ENCODE measurements around the gene MYH6. TPM values are rescaled to one million over a fixed set of nuclear protein-coding genes. Genes with fewer than 3 reads are reported as not detected.

MYH6 gene
- polyA plus RNA-seq, 4 donors = 0.16 to 0.27 (median 0.17) TPM

GRCh38 chr14:23344481-23344880, 63.6 kb downstream of the MYH6 start:
- DNase-seq (ENCODE audit: low read depth in 4 of 4, low spot score in 3 of 4) = no peak

GRCh38 chr14:23339506-23340268, 68.4 kb downstream of the MYH6 start:
- no peak for DNase-seq (ENCODE audit: low read depth in 4 of 4, low spot score in 3 of 4)

DNA sequence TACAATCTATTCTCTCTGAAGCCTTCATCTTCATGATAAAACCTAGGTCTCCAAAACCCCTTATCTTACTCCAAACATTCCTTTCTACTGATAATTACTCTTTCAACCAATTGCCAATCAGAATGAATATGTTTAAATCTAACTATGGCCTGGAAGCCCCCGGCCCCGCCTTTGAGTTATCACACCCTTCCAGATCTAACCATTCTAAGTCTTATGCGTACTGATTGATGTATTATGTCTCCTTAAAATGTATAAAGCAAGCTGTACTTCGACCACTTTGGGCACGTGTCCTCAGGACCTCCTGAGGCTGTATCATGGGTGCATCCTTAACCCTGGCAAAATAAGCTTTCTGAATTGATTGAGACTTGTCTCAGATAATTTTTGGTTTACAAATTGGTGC, 72.5 kb downstream of the MYH6 start:
- no peak for DNase-seq (ENCODE audit: low read depth in 4 of 4, low spot score in 3 of 4)

Other genes with a start within 250 kb of the MYH6 start
- 100 to 1,000 TPM in 1 of 4 donors, 10 to 100 TPM in 3; 16.8 to 100 (median 89.4) TPM for gene SLC7A8, start 224.6 kb downstream of the MYH6 start, polyA plus RNA-seq (ENCODE audit: insufficient read length in 4 of 4)
- gene RNF212B, start 170.3 kb downstream of the MYH6 start, polyA plus RNA-seq (ENCODE audit: insufficient read length in 4 of 4) = 1 to 10 TPM in 3 of 4 donors, under 1 TPM in 1; 0.22 to 1.8 (median 1.5) TPM
- gene HOMEZ, start 122.1 kb downstream of the MYH6 start, polyA plus RNA-seq (ENCODE audit: insufficient read length in 4 of 4) = 10 to 100 TPM; 11.2 to 28.1 (median 24.8) TPM
- 10 to 100 TPM; 17.4 to 31.5 (median 25.0) TPM for gene PPP1R3E, start 105.4 kb downstream of the MYH6 start, polyA plus RNA-seq (ENCODE audit: insufficient read length in 4 of 4)
- gene BCL2L2, start 101.4 kb downstream of the MYH6 start, polyA plus RNA-seq (ENCODE audit: insufficient read length in 4 of 4) = 10 to 100 TPM; 34.8 to 44.0 (median 39.3) TPM
- 100 to 1,000 TPM; 157 to 374 (median 252) TPM for gene PABPN1, start 86.8 kb downstream of the MYH6 start, polyA plus RNA-seq (ENCODE audit: insufficient read length in 4 of 4)
- gene SLC22A17, start 55.4 kb downstream of the MYH6 start, polyA plus RNA-seq (ENCODE audit: insufficient read length in 4 of 4) = 10 to 100 TPM; 56.2 to 72.7 (median 58.1) TPM
- gene EFS, start 43.1 kb downstream of the MYH6 start, polyA plus RNA-seq (ENCODE audit: insufficient read length in 4 of 4) = 10 to 100 TPM; 35.4 to 66.8 (median 46.1) TPM
- gene IL25, start 35.5 kb downstream of the MYH6 start, polyA plus RNA-seq (ENCODE audit: insufficient read length in 4 of 4) = not detected
- 1 to 10 TPM; 2.5 to 4.6 (median 3.4) TPM for gene CMTM5, start 31.2 kb downstream of the MYH6 start, polyA plus RNA-seq (ENCODE audit: insufficient read length in 4 of 4)
- under 1 TPM; 0.10 to 0.30 (median 0.21) TPM for gene MYH7, start 27.4 kb upstream of the MYH6 start, polyA plus RNA-seq (ENCODE audit: insufficient read length in 4 of 4)
- 10 to 100 TPM; 50.3 to 70.5 (median 67.0) TPM for gene NGDN, start 61.4 kb upstream of the MYH6 start, polyA plus RNA-seq (ENCODE audit: insufficient read length in 4 of 4)
- 1 to 10 TPM; 2.1 to 9.1 (median 7.8) TPM for gene ZFHX2, start 143.5 kb upstream of the MYH6 start, polyA plus RNA-seq (ENCODE audit: insufficient read length in 4 of 4)
- 10 to 100 TPM; 13.6 to 20.7 (median 17.4) TPM for gene THTPA, start 148.0 kb upstream of the MYH6 start, polyA plus RNA-seq (ENCODE audit: insufficient read length in 4 of 4)
- gene AP1G2, start 159.5 kb upstream of the MYH6 start, polyA plus RNA-seq (ENCODE audit: insufficient read length in 4 of 4) = 100 to 1,000 TPM in 1 of 4 donors, 10 to 100 TPM in 3; 47.5 to 119 (median 73.7) TPM
- 10 to 100 TPM in 2 of 4 donors, 1 to 10 TPM in 2; 9.5 to 18.9 (median 11.1) TPM for gene JPH4, start 170.5 kb upstream of the MYH6 start, polyA plus RNA-seq (ENCODE audit: insufficient read length in 4 of 4)
- 100 to 1,000 TPM in 1 of 4 donors, 10 to 100 TPM in 2, 1 to 10 TPM in 1; 2.0 to 121 (median 57.1) TPM for gene DHRS2, start 228.1 kb upstream of the MYH6 start, polyA plus RNA-seq (ENCODE audit: insufficient read length in 4 of 4)

Data from left renal pelvis (tissue), 4 donors.